GM23338 (cell line): ENCODE data around the gene CXXC1.

Source experiments
- CREB1 ChIP-seq: fragments of 250-450 bp; sonication (Bioruptor Pico); IDR thresholded peaks from 2 replicates; pipeline ENCODE4 v1.5.0; 2020; ENCODE audit warnings: low read depth, mild to moderate bottlenecking, moderate library complexity
- CTCF ChIP-seq, 2 experiments: fragments of 200-600 bp in 1 of 2; sonication (generic) in 1 of 2; conservative IDR thresholded peaks; 2 replicates each; pipeline versions ENCODE4 v1.5.1 to v1.6.1; 2016 to 2017; ENCODE audit warnings: antibody characterized with exemption in 2 of 2, low read depth in 2 of 2, mild to moderate bottlenecking in 2 of 2, moderate library complexity in 1 of 2
- EZH2 ChIP-seq: fragments of 200-600 bp; sonication (generic); IDR thresholded peaks from one replicate; pipeline ENCODE4 v1.8.0; 2017; ENCODE audit warnings: antibody characterized with exemption, mild to moderate bottlenecking, low read depth; ENCODE audit not compliant: unreplicated experiment
- EZH2phosphoT487 ChIP-seq: fragments of 200-600 bp; sonication (generic); IDR thresholded peaks from one replicate; pipeline ENCODE4 v1.8.1; 2018; ENCODE audit warnings: antibody characterized with exemption; ENCODE audit not compliant: unreplicated experiment
- JUNB ChIP-seq: IDR thresholded peaks from one replicate; pipeline ENCODE4 v1.6.1; 2016; ENCODE audit warnings: antibody characterized with exemption; ENCODE audit not compliant: unreplicated experiment
- POLR2AphosphoS5 ChIP-seq: IDR thresholded peaks from 2 replicates; pipeline ENCODE4 v1.6.1; 2016; ENCODE audit warnings: antibody characterized with exemption, low read depth

DNA sequence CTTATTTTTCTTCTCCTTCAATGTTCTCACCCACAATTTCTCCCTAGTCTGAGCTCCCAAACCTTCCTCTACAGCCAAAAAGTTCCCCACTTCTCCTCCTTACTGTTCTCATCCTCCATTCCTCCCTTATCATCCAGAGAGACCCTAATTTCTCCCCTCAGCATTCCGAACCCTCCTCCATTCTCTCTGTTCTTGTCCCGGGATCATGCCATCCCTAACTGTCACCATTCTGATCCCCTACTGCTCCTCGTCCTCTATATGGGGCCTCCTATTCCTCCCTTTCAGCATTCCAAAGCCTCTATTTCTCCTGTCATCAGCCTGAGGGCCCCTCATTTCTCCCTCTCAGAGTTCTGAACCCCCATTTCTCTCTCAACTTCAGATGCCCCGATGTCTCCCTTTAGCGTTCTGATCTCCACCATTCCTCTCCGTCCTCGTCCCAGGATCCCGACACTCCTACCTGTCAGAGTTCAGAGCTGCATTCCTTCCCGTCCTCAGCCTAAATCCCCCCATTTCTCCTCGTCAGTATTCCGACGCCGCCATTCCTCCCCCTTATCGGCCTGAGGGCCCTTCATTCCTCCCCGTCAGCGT is 6.7 kb downstream of the CXXC1 start:
- TF ChIP-seq CTCF (conservative IDR thresholded peaks at IDR 0.05; ENCODE audit: low read depth in 2 of 2) (no peak), EZH2 (no peak), POLR2AphosphoS5 (no peak), EZH2phosphoT487 (no peak), CREB1 (CRISPR knock-in tag) (no peak), JUNB (no peak)
